Gastrocnemius medialis (tissue), 4 donors: ENCODE data around the gene ARHGAP22. TPM values are rescaled to one million over a fixed set of nuclear protein-coding genes. Genes with fewer than 3 reads are reported as not detected.

Source experiments
- ATAC-seq, 2 donors: fragments of 150-250 bp; one replicate each; pipeline ENCODE4 v1.9.1; 2016
- DNase-seq, 2 donors: peaks; one replicate each; pipeline ENCODE4 v3.0.0-alpha.2; 2019
- H3K27ac ChIP-seq, 4 donors: fragments of 200-600 bp; sonication (generic); 1 replicate in 1 of 4; 2 replicates in 3 of 4; pipeline ENCODE4 v1.5.1; 2016 to 2018; ENCODE audit warnings: mild to moderate bottlenecking in 2 of 4, moderate library complexity in 1 of 4
- H3K27me3 ChIP-seq, 3 donors: fragments of 200-600 bp; sonication (generic) in 2 of 3; 1 replicate in 1 of 3; 2 replicates in 2 of 3; pipeline versions ENCODE4 v1.5.1 to v1.6.0; 2016 to 2019; ENCODE audit warnings: mild to moderate bottlenecking in 1 of 3, moderate library complexity in 1 of 3
- H3K36me3 ChIP-seq, 2 donors: fragments of 200-600 bp; sonication (generic) in 1 of 2; one replicate each; pipeline ENCODE4 v1.5.1; 2017 to 2018
- H3K4me1 ChIP-seq, 2 donors: fragments of 200-600 bp; sonication (generic) in 1 of 2; one replicate each; pipeline ENCODE4 v1.5.1; 2016 to 2017; ENCODE audit warnings: mild to moderate bottlenecking in 2 of 2
- H3K4me3 ChIP-seq, 4 donors: fragments of 200-600 bp; sonication (generic) in 3 of 4; 1 replicate in 1 of 4; 2 replicates in 3 of 4; pipeline ENCODE4 v1.5.1; 2016 to 2019; ENCODE audit warnings: mild to moderate bottlenecking in 2 of 4
- H3K9me3 ChIP-seq, 3 donors: fragments of 200-600 bp; sonication (generic) in 2 of 3; 1 replicate in 1 of 3; 2 replicates in 2 of 3; pipeline ENCODE4 v1.5.1; 2016 to 2019
- CTCF ChIP-seq, 5 experiments: fragments of 450-650 bp in 3 of 5; fragments of 200-600 bp in 2 of 5; sonication (generic) in 2 of 5; IDR thresholded peaks in 4 of 5; conservative IDR thresholded peaks in 1 of 5; 1 replicate in 4 of 5; 2 replicates in 1 of 5; pipeline ENCODE4 v1.5.1; 2016 to 2019; ENCODE audit warnings: antibody characterized with exemption in 5 of 5, mild to moderate bottlenecking in 3 of 5, moderate library complexity in 3 of 5
- POLR2A ChIP-seq, 2 donors: fragments of 450-650 bp; IDR thresholded peaks; one replicate each; pipeline ENCODE4 v1.6.1; 2017; ENCODE audit warnings: antibody characterized with exemption in 2 of 2, mild to moderate bottlenecking in 2 of 2, moderate library complexity in 2 of 2
- in situ Hi-C, 4 donors: fragments of 200-750 bp; cut with MboI; loops; one replicate each; pipeline versions ENCODE4 v1.15.0 to v1.8.0; 2017; ENCODE audit warnings: low sequenced_read_pairs in 4 of 4
- intact Hi-C: fragments of 100-400 bp; cut with DNase I; formaldehyde crosslinking; loops from one replicate; pipeline ENCODE4 v1.15.1; 2023; ENCODE audit warnings: low total_unique reads
- total RNA-seq, 4 donors: library from RNA; depleted of rRNA; stranded (reverse); fragments of >200 nt; gene quantifications; one replicate each; pipeline versions ENCODE4 v1.1.0 to v1.2.3, GENCODE V29; 2016

Gene ARHGAP22
- total RNA-seq, 4 donors from 2014 or later: 0.69 to 0.92 (median 0.72) TPM; not detected in 1

- in situ Hi-C loops (no loop called here), intact Hi-C loops (no loop called here)
- no peak for TF ChIP-seq CTCF (IDR thresholded peaks at IDR 0.05 in 4 of 5, conservative IDR thresholded peaks at IDR 0.05 in 1 of 5)
- no peak overlapping the region for H3K4me3 ChIP-seq
- no peaks in the 10 kb centered on the region for H3K36me3 ChIP-seq
- no peaks in the 10 kb centered on the region for H3K27me3 ChIP-seq
- DNase-seq (no peak), ATAC-seq (no peak)
- no peak overlapping the region for H3K27ac ChIP-seq
- H3K4me1 ChIP-seq: no peaks in the 10 kb centered on the region
- H3K9me3 ChIP-seq: no peaks in the 10 kb centered on the region
Observed at GRCh38 chr10:48477616-48478015, 127.3 kb downstream of the ARHGAP22 start.

- TF ChIP-seq POLR2A (IDR thresholded peaks at IDR 0.05) (no peak), CTCF (IDR thresholded peaks at IDR 0.05 in 4 of 5, conservative IDR thresholded peaks at IDR 0.05 in 1 of 5) (no peak)
- Histone ChIP-seq H3K4me1 (no peaks in the 10 kb centered on the region), H3K4me3 (no peak overlapping the region), H3K9me3 (no peaks in the 10 kb centered on the region), H3K27ac (no peak overlapping the region), H3K36me3 (no peaks in the 10 kb centered on the region), H3K27me3 (no peaks in the 10 kb centered on the region)
- in situ Hi-C loops (no loop called here), intact Hi-C loops (no loop called here)
- ATAC-seq (no peak), DNase-seq (no peak)
Observed at GRCh38 chr10:48477141-48477540, 127.7 kb downstream of the ARHGAP22 start.

DNA sequence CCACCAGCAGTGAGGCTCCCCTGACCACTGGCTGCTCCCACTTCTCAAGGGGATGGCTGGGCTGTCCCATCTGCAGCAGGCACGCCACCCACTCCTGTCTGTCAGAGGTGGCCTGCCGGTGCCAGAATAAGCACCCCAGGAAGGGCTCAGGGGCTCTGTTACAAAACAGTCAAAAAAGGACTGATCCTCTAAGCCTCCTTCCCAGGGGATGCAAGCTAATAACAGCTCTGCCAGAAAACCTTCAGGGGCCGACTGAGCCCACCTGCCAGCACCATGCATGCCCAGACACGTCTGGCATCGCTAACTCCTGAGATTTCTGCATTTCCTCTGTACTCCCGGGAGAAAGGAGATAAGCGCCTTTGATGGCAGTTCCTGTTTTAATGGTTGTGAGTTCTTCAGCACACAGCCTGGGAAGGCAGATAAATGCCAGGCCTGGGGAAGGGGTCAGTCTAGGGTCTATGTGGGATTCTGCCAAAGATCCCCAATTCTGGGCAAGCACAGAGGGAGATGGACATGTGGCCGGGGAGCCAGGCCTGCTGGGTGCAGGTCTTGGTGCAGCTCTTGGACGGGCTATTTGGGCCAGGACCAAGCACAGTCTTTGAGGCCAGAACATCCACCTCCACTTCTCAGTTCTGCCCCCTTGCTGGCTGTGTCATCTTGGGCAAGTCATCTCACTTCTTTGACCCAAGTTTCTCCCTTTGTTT, 128.4 kb downstream of the ARHGAP22 start:
- no peak for ATAC-seq

DNA sequence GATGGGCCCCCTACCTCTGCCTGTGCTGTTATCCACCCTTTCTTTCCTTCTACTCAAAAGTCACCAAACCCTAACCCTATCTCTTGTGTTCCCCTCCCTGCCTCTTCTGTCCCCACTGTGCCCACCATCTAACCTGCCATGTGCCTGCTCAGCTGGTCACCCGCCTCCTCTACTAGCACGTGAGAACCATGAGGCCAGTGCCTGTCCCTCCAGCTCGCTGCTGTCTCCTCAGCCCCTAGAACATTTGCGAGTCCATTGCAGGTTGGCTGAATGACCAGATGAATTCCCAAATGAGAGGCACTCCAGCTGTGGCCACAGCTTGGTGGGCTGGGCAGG, 129.0 kb downstream of the ARHGAP22 start:
- no peak overlapping the region for H3K27ac ChIP-seq
- no peak for TF ChIP-seq CTCF (IDR thresholded peaks at IDR 0.05 in 4 of 5, conservative IDR thresholded peaks at IDR 0.05 in 1 of 5)
- no peak for TF ChIP-seq POLR2A (IDR thresholded peaks at IDR 0.05)
- no peaks in the 10 kb centered on the region for H3K9me3 ChIP-seq
- ATAC-seq (no peak), DNase-seq (no peak)
- no peaks in the 10 kb centered on the region for H3K36me3 ChIP-seq
- no peak overlapping the region for H3K4me3 ChIP-seq
- H3K27me3 ChIP-seq: no peaks in the 10 kb centered on the region
- intact Hi-C loops (no loop called here), in situ Hi-C loops (no loop called here)
- no peaks in the 10 kb centered on the region for H3K4me1 ChIP-seq

More for the DNA sequence above, 128.4 kb downstream of the ARHGAP22 start:
- no peak overlapping the region for H3K4me3 ChIP-seq
- DNase-seq: no peak
- H3K27me3 ChIP-seq: no peaks in the 10 kb centered on the region
- intact Hi-C loops (no loop called here), in situ Hi-C loops (no loop called here)
- H3K9me3 ChIP-seq: no peaks in the 10 kb centered on the region
- no peak overlapping the region for H3K27ac ChIP-seq
- no peaks in the 10 kb centered on the region for H3K36me3 ChIP-seq
- H3K4me1 ChIP-seq: no peaks in the 10 kb centered on the region
- no peak for TF ChIP-seq CTCF (IDR thresholded peaks at IDR 0.05 in 4 of 5, conservative IDR thresholded peaks at IDR 0.05 in 1 of 5)
- no peak for TF ChIP-seq POLR2A (IDR thresholded peaks at IDR 0.05)
